Measurements from ENCODE around the gene AASS. TPM values are rescaled to one million over a fixed set of nuclear protein-coding genes. Genes with fewer than 3 reads are reported as not detected.
"Not testable (repeated sequence)": the region's sequence is repeated elsewhere in the genome, so short reads cannot be mapped to it uniquely, and the experiment has no call there.

AASS gene
- total RNA-seq, 1 donor from 2014 or later, result 12.4 TPM

GRCh38 chr7:122135275-122135674, 8.8 kb downstream of the AASS start:
- H3K27me3 ChIP-seq (ENCODE audit: control insufficient read depth, insufficient read depth, low read length), result no peaks in the 10 kb centered on the region
- H3K36me3 ChIP-seq (ENCODE audit: control insufficient read depth, insufficient read depth, low read length), result no peaks in the 10 kb centered on the region
- peak; percentile 87 for DNase-seq (ENCODE audit: low read depth)
- H3K4me3 ChIP-seq (ENCODE audit: low read depth, low read length), result no peak overlapping the region
- no peak for FAIRE-seq
- no peak for TF ChIP-seq CTCF (IDR thresholded peaks at IDR 0.05; ENCODE audit: insufficient read depth, low read length, severe bottlenecking)

- H3K36me3 ChIP-seq (ENCODE audit: control insufficient read depth, insufficient read depth, low read length); H3K4me3 ChIP-seq (ENCODE audit: low read depth, low read length); H3K27me3 ChIP-seq (ENCODE audit: control insufficient read depth, insufficient read depth, low read length); DNase-seq (ENCODE audit: low read depth); FAIRE-seq: not testable (repeated sequence)
Observed at GRCh38 chr7:122134793-122135192, 9.3 kb downstream of the AASS start.

- no peak for TF ChIP-seq CTCF (IDR thresholded peaks at IDR 0.05; ENCODE audit: insufficient read depth, low read length, severe bottlenecking)
- DNase-seq (ENCODE audit: low read depth) (no peak), FAIRE-seq (no peak)
- H3K4me3 ChIP-seq (ENCODE audit: low read depth, low read length), result no peak overlapping the region
- H3K36me3 ChIP-seq (ENCODE audit: control insufficient read depth, insufficient read depth, low read length), result no peaks in the 10 kb centered on the region
- no peaks in the 10 kb centered on the region for H3K27me3 ChIP-seq (ENCODE audit: control insufficient read depth, insufficient read depth, low read length)
Observed at GRCh38 chr7:122133477-122133876, 10.6 kb downstream of the AASS start.

GRCh38 chr7:122132341-122132740, 11.7 kb downstream of the AASS start:
- no peaks in the 10 kb centered on the region for H3K36me3 ChIP-seq (ENCODE audit: control insufficient read depth, insufficient read depth, low read length)
- FAIRE-seq, result no peak
- H3K4me3 ChIP-seq (ENCODE audit: low read depth, low read length), result no peak overlapping the region
- H3K27me3 ChIP-seq (ENCODE audit: control insufficient read depth, insufficient read depth, low read length), result no peaks in the 10 kb centered on the region
- no peak for TF ChIP-seq CTCF (IDR thresholded peaks at IDR 0.05; ENCODE audit: insufficient read depth, low read length, severe bottlenecking)
- peak; percentile 66 for DNase-seq (ENCODE audit: low read depth)

GRCh38 chr7:122123746-122124145, 20.3 kb downstream of the AASS start:
- no peaks in the 10 kb centered on the region for H3K27me3 ChIP-seq (ENCODE audit: control insufficient read depth, insufficient read depth, low read length)
- no peak for FAIRE-seq
- no peak overlapping the region for H3K4me3 ChIP-seq (ENCODE audit: low read depth, low read length)
- peak; percentile 56 for DNase-seq (ENCODE audit: low read depth)
- no peak for TF ChIP-seq CTCF (IDR thresholded peaks at IDR 0.05; ENCODE audit: insufficient read depth, low read length, severe bottlenecking)
- no peaks in the 10 kb centered on the region for H3K36me3 ChIP-seq (ENCODE audit: control insufficient read depth, insufficient read depth, low read length)

- Histone ChIP-seq H3K4me3 (ENCODE audit: low read depth, low read length) (no peak overlapping the region), H3K36me3 (ENCODE audit: control insufficient read depth, insufficient read depth, low read length) (peaks cover 1% of the 10 kb centered on the region), H3K27me3 (ENCODE audit: control insufficient read depth, insufficient read depth, low read length) (no peaks in the 10 kb centered on the region)
- FAIRE-seq (no peak), DNase-seq (ENCODE audit: low read depth) (no peak)
- TF ChIP-seq CTCF (IDR thresholded peaks at IDR 0.05; ENCODE audit: insufficient read depth, low read length, severe bottlenecking), result no peak
Observed at GRCh38 chr7:122118757-122119156, 25.3 kb downstream of the AASS start.

Measured in bronchial epithelial cell (primary cell).